ENCODE data around the gene FASN. TPM values are rescaled to one million over a fixed set of nuclear protein-coding genes. Genes with fewer than 3 reads are reported as not detected.
A peak's percentile ranks its signal among the peaks of the same experiment; 100 is the strongest.

FASN gene
- total RNA-seq, 1 experiment from 2014 or later: 372 TPM

GRCh38 chr17:82055023-82055964 lies 42.7 kb downstream of the FASN start:
- intact Hi-C loops (cut with micrococcal nuclease; ENCODE audit: unreplicated experiment): no loop called here

GRCh38 chr17:82054351-82055022 lies 43.5 kb downstream of the FASN start:
- intact Hi-C loops (cut with micrococcal nuclease; ENCODE audit: unreplicated experiment): no loop called here
- CTCF ChIA-PET: no interaction called here
- Mint-ChIP-seq H3K9me3 (ENCODE audit: low read depth, unreplicated experiment) (no peaks in the 10 kb centered on the region), H3K27ac (ENCODE audit: unreplicated experiment) (no peak overlapping the region), H3K4me3 (ENCODE audit: low read depth, unreplicated experiment) (no peak overlapping the region), H3K27me3 (ENCODE audit: unreplicated experiment) (no peaks in the 10 kb centered on the region), H3K36me3 (ENCODE audit: insufficient read depth, unreplicated experiment) (peaks cover 78% of the 10 kb centered on the region), H3K4me1 (ENCODE audit: low read depth, unreplicated experiment) (no peaks in the 10 kb centered on the region)
- no TSS peak for BruUV-seq (replicated peaks)
- no peak for DNase-seq
- no peak for TF ChIP-seq CTCF (IDR thresholded peaks at IDR 0.05; ENCODE audit: unreplicated experiment)

More at GRCh38 chr17:82055023-82055964, 42.7 kb downstream of the FASN start:
- H3K27ac Mint-ChIP-seq (ENCODE audit: unreplicated experiment): no peak overlapping the region
- no peaks in the 10 kb centered on the region for H3K9me3 Mint-ChIP-seq (ENCODE audit: low read depth, unreplicated experiment)
- H3K4me3 Mint-ChIP-seq (ENCODE audit: low read depth, unreplicated experiment): no peak overlapping the region
- TF ChIP-seq CTCF (IDR thresholded peaks at IDR 0.05; ENCODE audit: unreplicated experiment): no peak
- H3K4me1 Mint-ChIP-seq (ENCODE audit: low read depth, unreplicated experiment): no peaks in the 10 kb centered on the region
- BruUV-seq (replicated peaks): no TSS peak
- DNase-seq: no peak
- CTCF ChIA-PET: no interaction called here
- peaks cover 79% of the 10 kb centered on the region for H3K36me3 Mint-ChIP-seq (ENCODE audit: insufficient read depth, unreplicated experiment)
- H3K27me3 Mint-ChIP-seq (ENCODE audit: unreplicated experiment): no peaks in the 10 kb centered on the region

- BruUV-seq (replicated peaks): no TSS peak
Measured at GRCh38 chr17:82053556-82054263, 44.3 kb downstream of the FASN start.

More at GRCh38 chr17:82053556-82054263, 44.3 kb downstream of the FASN start:
- intact Hi-C loops (cut with micrococcal nuclease; ENCODE audit: unreplicated experiment): no loop called here
- Mint-ChIP-seq H3K27me3 (ENCODE audit: unreplicated experiment) (no peaks in the 10 kb centered on the region), H3K9me3 (ENCODE audit: low read depth, unreplicated experiment) (no peaks in the 10 kb centered on the region), H3K4me1 (ENCODE audit: low read depth, unreplicated experiment) (no peaks in the 10 kb centered on the region), H3K27ac (ENCODE audit: unreplicated experiment) (no peak overlapping the region), H3K36me3 (ENCODE audit: insufficient read depth, unreplicated experiment) (peaks cover 77% of the 10 kb centered on the region), H3K4me3 (ENCODE audit: low read depth, unreplicated experiment) (peak overlapping the region; percentile 80)
- TF ChIP-seq CTCF (IDR thresholded peaks at IDR 0.05; ENCODE audit: unreplicated experiment): no peak
- DNase-seq: no peak
- CTCF ChIA-PET: no interaction called here
